ENCODE data around the gene TUBB6.
A peak's percentile ranks its signal among the peaks of the same experiment; 100 is the strongest.

Gene TUBB6

GRCh38 chr18:12335503-12335902, 27.5 kb downstream of the TUBB6 start:
- DNase-seq = no peak

- no peak for DNase-seq
These were observed 28.2 kb downstream of the TUBB6 start for GRCh38 chr18:12336171-12336613.

GRCh38 chr18:12336887-12337286, 28.8 kb downstream of the TUBB6 start:
- DNase-seq = no peak

GRCh38 chr18:12338382-12338781, 30.3 kb downstream of the TUBB6 start:
- DNase-seq = no peak

- no peak for DNase-seq
These were observed 33.1 kb downstream of the TUBB6 start for GRCh38 chr18:12340945-12341660.

GRCh38 chr18:12342661-12343060, 34.6 kb downstream of the TUBB6 start:
- DNase-seq = no peak

GRCh38 chr18:12345491-12346239, 37.6 kb downstream of the TUBB6 start:
- peak in 8 of 56 donors; percentile 3 to 25 (median 9) for DNase-seq

- DNase-seq = no peak
These were observed 38.2 kb downstream of the TUBB6 start for GRCh38 chr18:12346240-12346565.

- no peak for DNase-seq
These were observed 39.9 kb downstream of the TUBB6 start for GRCh38 chr18:12347895-12348294.

- DNase-seq = no peak
These were observed 44.1 kb downstream of the TUBB6 start for GRCh38 chr18:12352188-12352587.

- DNase-seq = no peak
These were observed 51.5 kb downstream of the TUBB6 start for GRCh38 chr18:12359515-12359927.

- peak in 2 of 56 donors; percentile 0 to 5 for DNase-seq
These were observed 53.8 kb downstream of the TUBB6 start for GRCh38 chr18:12361770-12362378.

- peak in 1 of 56 donors; percentile 1 for DNase-seq
These were observed 54.6 kb downstream of the TUBB6 start for GRCh38 chr18:12362473-12363174.

- peak in 6 of 56 donors; percentile 3 to 34 (median 12) for DNase-seq
These were observed 58.3 kb downstream of the TUBB6 start for GRCh38 chr18:12366379-12366778.

- DNase-seq = no peak
These were observed 58.7 kb downstream of the TUBB6 start for GRCh38 chr18:12366784-12367183.

- no peak for DNase-seq
These were observed 61.2 kb downstream of the TUBB6 start for GRCh38 chr18:12369211-12369610.

GRCh38 chr18:12371590-12371989, 63.5 kb downstream of the TUBB6 start:
- DNase-seq = no peak

- DNase-seq = no peak
These were observed 64.4 kb downstream of the TUBB6 start for GRCh38 chr18:12372406-12372805.

GRCh38 chr18:12373116-12373770, 65.2 kb downstream of the TUBB6 start:
- DNase-seq = no peak

GRCh38 chr18:12373771-12374116, 65.7 kb downstream of the TUBB6 start:
- DNase-seq = no peak

GRCh38 chr18:12374401-12374800, 66.4 kb downstream of the TUBB6 start:
- no peak for DNase-seq

All from nucleus accumbens (tissue), 56 donors.